CD4-positive, CD25-positive, alpha-beta regulatory T cell (primary cell): Measurements from ENCODE around the gene SFXN4. TPM values are rescaled to one million over a fixed set of nuclear protein-coding genes. Genes with fewer than 3 reads are reported as not detected.

Experiments used
- ATAC-seq, 2 donors: fragments of 150-1000 bp; cut with Tn5 transposase; one replicate each; pipeline ENCODE4 v1.10.0; 2021; ENCODE audit warnings: low read depth in 2 of 2, moderate number of reproducible peaks in 2 of 2, moderate library complexity in 1 of 2
- DNase-seq, 3 donors: peaks; one replicate each; pipeline versions ENCODE4 v3.0.0 to v3.0.0-alpha.2; 2012 to 2022; ENCODE audit warnings: mixed read lengths in 1 of 3
- H3K27ac ChIP-seq: one replicate; pipeline ENCODE4 v1.7.0; 2013; ENCODE audit warnings: mild to moderate bottlenecking, low read length; ENCODE audit not compliant: insufficient read depth, poor library complexity, severe bottlenecking
- H3K27me3 ChIP-seq: one replicate; pipeline ENCODE4 v1.7.0; 2013; ENCODE audit warnings: low read length; ENCODE audit not compliant: control insufficient read depth, insufficient read depth
- H3K36me3 ChIP-seq: one replicate; pipeline ENCODE4 v1.7.0; 2013; ENCODE audit warnings: mild to moderate bottlenecking, low read length, moderate library complexity; ENCODE audit not compliant: control insufficient read depth, insufficient read depth
- H3K4me1 ChIP-seq: 2 replicates; pipeline ENCODE4 v1.7.0; 2013; ENCODE audit warnings: mild to moderate bottlenecking, low read length; ENCODE audit not compliant: insufficient read depth, control insufficient read depth, poor library complexity, severe bottlenecking
- H3K4me3 ChIP-seq: one replicate; pipeline ENCODE4 v1.7.0; 2013; ENCODE audit warnings: low read depth, mild to moderate bottlenecking, low read length, moderate library complexity
- H3K9me3 ChIP-seq, 2 experiments: 1 replicate in 1 of 2; 2 replicates in 1 of 2; pipeline ENCODE4 v1.7.0; 2013; ENCODE audit warnings: low read length in 2 of 2, mild to moderate bottlenecking in 1 of 2, moderate library complexity in 1 of 2; ENCODE audit not compliant: control insufficient read depth in 2 of 2
- H3K27ac Mint-ChIP-seq, 3 donors: one replicate each; pipeline ENCODE4 v1.8.0; 2020 to 2022; ENCODE audit warnings: mild to moderate bottlenecking in 3 of 3, mixed read lengths in 3 of 3, moderate library complexity in 2 of 3
- H3K27me3 Mint-ChIP-seq: one replicate; pipeline ENCODE4 v1.8.0; 2022; ENCODE audit warnings: mild to moderate bottlenecking, mixed read lengths
- H3K36me3 Mint-ChIP-seq: one replicate; pipeline ENCODE4 v1.8.0; 2020; ENCODE audit warnings: mixed read lengths
- H3K4me1 Mint-ChIP-seq, 4 donors: one replicate each; pipeline ENCODE4 v1.8.0; 2020 to 2022; ENCODE audit warnings: mixed read lengths in 4 of 4, mild to moderate bottlenecking in 1 of 4
- H3K4me3 Mint-ChIP-seq, 4 donors: one replicate each; pipeline ENCODE4 v1.8.0; 2020 to 2022; ENCODE audit warnings: mild to moderate bottlenecking in 4 of 4, mixed read lengths in 4 of 4, moderate library complexity in 3 of 4
- H3K9me3 Mint-ChIP-seq, 7 donors: one replicate each; pipeline ENCODE4 v1.8.0; 2020 to 2022; ENCODE audit warnings: mixed read lengths in 7 of 7, mild to moderate bottlenecking in 3 of 7, moderate library complexity in 2 of 7
- polyA plus RNA-seq, 4 donors: library from polyadenylated mRNA; unstranded; fragments of 300-500 nt; fragmentation: Illumina TruSeq; gene quantifications; one replicate each; pipeline ENCODE4 v1.2.3, GENCODE V29; 2021
- total RNA-seq: library from RNA; stranded (reverse); gene quantifications from one replicate; pipeline ENCODE4 v1.2.3, GENCODE V29; 2022

Gene SFXN4
- total and polyA plus RNA-seq, 5 donors from 2014 or later = 10.7 to 23.7 (median 15.1) TPM

DNA sequence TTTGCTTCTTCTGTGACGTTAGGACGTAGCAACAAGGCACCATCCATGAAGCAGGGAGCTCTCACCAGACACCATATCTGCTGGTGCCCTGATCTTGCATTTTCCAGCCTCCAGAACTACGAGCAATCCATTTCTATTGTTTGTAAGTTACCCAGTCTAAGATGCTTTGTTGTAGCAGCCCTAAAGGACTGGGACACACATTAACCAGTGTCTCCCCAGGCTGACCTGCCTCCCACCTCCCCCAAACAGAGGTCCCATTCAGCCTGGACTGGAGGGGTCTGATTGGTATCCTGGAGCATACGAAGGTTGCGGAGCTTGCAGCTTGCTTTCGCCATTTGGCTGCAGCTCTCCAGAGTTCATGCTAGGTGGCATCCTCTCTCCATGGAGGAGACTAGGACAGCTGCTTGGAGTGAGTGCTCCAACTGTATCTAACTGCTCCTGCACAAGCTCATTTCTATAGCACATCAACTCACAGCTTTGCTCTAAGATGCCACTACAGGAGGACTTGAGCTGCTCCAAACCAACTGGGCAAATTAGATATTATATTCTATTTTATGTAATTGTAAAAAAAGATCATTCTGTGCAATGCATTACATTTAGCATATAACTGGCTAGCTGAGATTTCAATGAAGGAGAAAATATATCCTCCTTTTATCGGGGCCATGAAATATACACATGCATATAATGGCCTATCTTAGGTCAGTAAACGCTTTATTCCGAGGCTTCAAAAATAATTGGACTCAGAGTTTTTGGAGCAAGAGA is 33.9 kb upstream of the SFXN4 start:
- Mint-ChIP-seq H3K27ac (peak overlapping the region in 2 of 3 donors; percentile 42 to 78), H3K9me3 (peaks cover 0 to 1% (median 0%) of the 10 kb centered on the region in 7 donors), H3K27me3 (no peaks in the 10 kb centered on the region), H3K36me3 (no peaks in the 10 kb centered on the region), H3K4me1 (peaks cover 0 to 6% (median 0%) of the 10 kb centered on the region in 4 donors), H3K4me3 (no peak overlapping the region)
- H3K9me3 ChIP-seq = no peaks in the 10 kb centered on the region
- ATAC-seq = peak; percentile 72 to 74
- no peaks in the 10 kb centered on the region for H3K27me3 ChIP-seq
- DNase-seq = peak; percentile 15 to 76 (median 46)
- no peaks in the 10 kb centered on the region for H3K36me3 ChIP-seq
- H3K4me3 ChIP-seq = no peak overlapping the region
- no peaks in the 10 kb centered on the region for H3K4me1 ChIP-seq
- H3K27ac ChIP-seq = no peak overlapping the region

DNA sequence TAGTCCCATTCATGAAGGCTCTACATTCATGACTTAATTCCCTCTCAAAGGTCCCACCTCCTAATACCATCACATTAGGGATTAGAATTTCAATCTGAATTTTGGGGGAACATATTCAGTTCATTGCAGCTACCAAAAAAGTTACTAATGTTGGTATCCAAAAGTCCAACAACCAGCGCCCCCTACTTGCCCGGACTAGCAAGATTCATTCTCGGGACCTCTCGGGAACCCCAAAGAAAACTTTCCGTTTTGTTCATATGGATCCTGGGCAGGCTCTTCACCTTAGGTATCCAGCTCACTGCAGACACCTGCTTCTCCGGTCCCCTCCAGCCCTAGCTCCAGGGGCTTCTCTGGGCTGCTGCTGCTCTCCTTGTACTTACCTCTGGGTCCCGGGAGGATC is 32.9 kb upstream of the SFXN4 start:
- Histone ChIP-seq H3K9me3 (no peaks in the 10 kb centered on the region), H3K27me3 (no peaks in the 10 kb centered on the region), H3K4me3 (no peak overlapping the region), H3K4me1 (no peaks in the 10 kb centered on the region), H3K36me3 (no peaks in the 10 kb centered on the region), H3K27ac (no peak overlapping the region)
- no peaks in the 10 kb centered on the region for H3K27me3 Mint-ChIP-seq
- H3K9me3 Mint-ChIP-seq = peaks cover 0 to 1% (median 0%) of the 10 kb centered on the region in 7 donors
- peak overlapping the region in 1 of 4 donors; percentile 35 for H3K4me3 Mint-ChIP-seq
- DNase-seq (peak in 1 of 3 donors; percentile 32), ATAC-seq (no peak)
- H3K36me3 Mint-ChIP-seq = no peaks in the 10 kb centered on the region
- H3K4me1 Mint-ChIP-seq = peaks cover 0 to 6% (median 0%) of the 10 kb centered on the region in 4 donors
- H3K27ac Mint-ChIP-seq = peak overlapping the region in 2 of 3 donors; percentile 53 to 58

DNA sequence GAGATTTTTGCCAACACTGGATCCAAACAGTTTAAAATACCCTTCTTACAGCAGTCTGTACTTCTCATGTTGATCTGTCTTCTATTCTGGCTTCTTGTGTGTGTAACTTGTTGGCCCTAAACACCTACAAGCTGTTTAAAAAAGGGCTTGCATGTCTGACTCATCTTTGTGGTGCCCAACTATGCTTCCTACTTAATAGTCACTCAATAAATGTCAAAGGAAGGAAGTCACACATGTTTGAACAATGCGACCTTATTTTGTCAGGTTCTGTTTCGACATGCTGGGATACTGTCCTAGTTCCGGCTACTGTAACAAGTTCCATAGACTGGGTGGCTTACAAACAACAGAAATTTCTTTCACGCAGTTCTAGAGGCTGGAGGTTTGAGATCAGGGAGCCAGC is 32.4 kb upstream of the SFXN4 start:
- H3K9me3 ChIP-seq = no peaks in the 10 kb centered on the region
- H3K27ac ChIP-seq = no peak overlapping the region
- Mint-ChIP-seq H3K36me3 (no peaks in the 10 kb centered on the region), H3K9me3 (peaks cover 0 to 1% (median 0%) of the 10 kb centered on the region in 7 donors), H3K27ac (peak overlapping the region; percentile 53 to 60 (median 58)), H3K27me3 (no peaks in the 10 kb centered on the region), H3K4me1 (peaks cover 0 to 6% (median 0%) of the 10 kb centered on the region in 4 donors), H3K4me3 (no peak overlapping the region)
- no peaks in the 10 kb centered on the region for H3K27me3 ChIP-seq
- H3K36me3 ChIP-seq = no peaks in the 10 kb centered on the region
- ATAC-seq = peak; percentile 49 to 61
- peak in 1 of 3 donors; percentile 61 for DNase-seq
- no peak overlapping the region for H3K4me3 ChIP-seq
- H3K4me1 ChIP-seq = no peaks in the 10 kb centered on the region

DNA sequence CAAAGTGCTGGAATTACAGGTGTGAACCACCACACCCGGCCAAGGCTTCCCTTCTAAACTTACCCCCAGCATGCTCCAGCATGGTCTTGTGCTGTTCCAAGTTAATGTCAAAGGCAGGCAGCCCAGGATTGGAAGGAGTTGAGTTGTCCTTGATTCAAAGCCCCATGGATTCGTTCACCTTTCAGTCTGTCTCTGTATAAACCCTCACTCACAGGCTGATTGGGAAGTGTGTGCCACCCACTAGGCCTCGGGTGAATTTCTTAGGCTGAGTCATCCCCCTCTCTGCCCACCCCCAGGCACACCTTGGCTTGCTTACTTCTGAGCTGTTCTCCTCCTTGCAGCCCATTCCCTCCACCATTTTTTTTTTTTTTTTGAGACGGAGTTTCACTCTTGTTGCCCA is 26.4 kb upstream of the SFXN4 start:
- Histone ChIP-seq H3K9me3 (no peaks in the 10 kb centered on the region), H3K27ac (no peak overlapping the region), H3K4me3 (no peak overlapping the region), H3K27me3 (no peaks in the 10 kb centered on the region), H3K4me1 (peaks cover 6% of the 10 kb centered on the region), H3K36me3 (no peaks in the 10 kb centered on the region)
- no peak for ATAC-seq
- Mint-ChIP-seq H3K4me1 (peaks cover 4 to 11% (median 7%) of the 10 kb centered on the region in 4 donors), H3K27ac (peak overlapping the region in 1 of 3 donors; percentile 46), H3K27me3 (no peaks in the 10 kb centered on the region), H3K9me3 (no peaks in the 10 kb centered on the region), H3K4me3 (no peak overlapping the region), H3K36me3 (no peaks in the 10 kb centered on the region)
- DNase-seq = no peak

DNA sequence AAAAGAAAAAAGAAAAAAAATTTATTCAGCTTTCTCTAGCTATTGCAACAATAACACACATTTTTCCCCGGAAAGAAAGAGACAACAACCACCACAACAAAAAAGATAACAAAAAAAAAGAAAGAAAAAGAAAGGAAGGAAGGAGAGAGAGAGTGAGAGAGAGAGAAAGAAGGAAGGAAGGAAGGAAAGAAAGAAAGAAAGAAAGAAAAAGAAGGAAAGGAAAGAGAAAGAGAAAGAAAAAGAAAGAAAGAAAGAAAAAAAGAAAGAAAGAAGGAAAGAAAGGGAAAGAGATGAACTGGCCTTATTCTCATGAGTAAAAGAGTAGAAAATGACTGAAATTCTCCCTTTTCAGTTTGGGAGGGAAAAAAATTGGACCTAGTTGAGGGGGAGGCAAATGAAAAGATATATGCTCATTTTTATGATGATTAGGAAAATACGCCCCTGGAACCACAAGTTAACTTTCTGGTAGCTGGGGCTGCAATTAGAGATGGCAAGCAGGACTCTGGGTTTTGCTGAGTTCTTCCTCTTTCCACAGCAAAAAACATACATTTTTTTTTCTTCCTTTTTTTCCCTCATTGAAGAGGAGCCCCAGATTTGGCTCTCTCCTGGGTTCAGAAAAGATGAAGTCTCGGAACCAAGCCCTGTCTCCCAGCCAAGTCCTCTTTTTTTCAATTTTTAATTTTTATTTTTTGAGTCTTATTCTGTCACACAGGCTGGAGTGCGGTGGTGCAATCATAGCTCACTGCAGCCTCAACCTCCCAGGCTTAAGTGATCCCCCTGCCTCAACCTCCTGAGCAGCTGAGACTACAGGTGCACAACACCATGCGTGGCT is 25.7 kb upstream of the SFXN4 start:
- no peaks in the 10 kb centered on the region for H3K36me3 Mint-ChIP-seq
- peaks cover 4 to 11% (median 7%) of the 10 kb centered on the region in 4 donors for H3K4me1 Mint-ChIP-seq
- H3K4me1 ChIP-seq = peaks cover 6% of the 10 kb centered on the region
- no peaks in the 10 kb centered on the region for H3K9me3 ChIP-seq
- no peaks in the 10 kb centered on the region for H3K27me3 ChIP-seq
- ATAC-seq (no peak), DNase-seq (no peak)
- H3K27ac ChIP-seq = no peak overlapping the region
- no peak overlapping the region for H3K4me3 Mint-ChIP-seq
- H3K36me3 ChIP-seq = no peaks in the 10 kb centered on the region
- H3K27me3 Mint-ChIP-seq = no peaks in the 10 kb centered on the region
- H3K4me3 ChIP-seq = no peak overlapping the region
- H3K27ac Mint-ChIP-seq = peak overlapping the region in 1 of 3 donors; percentile 35
- H3K9me3 Mint-ChIP-seq = no peaks in the 10 kb centered on the region

DNA sequence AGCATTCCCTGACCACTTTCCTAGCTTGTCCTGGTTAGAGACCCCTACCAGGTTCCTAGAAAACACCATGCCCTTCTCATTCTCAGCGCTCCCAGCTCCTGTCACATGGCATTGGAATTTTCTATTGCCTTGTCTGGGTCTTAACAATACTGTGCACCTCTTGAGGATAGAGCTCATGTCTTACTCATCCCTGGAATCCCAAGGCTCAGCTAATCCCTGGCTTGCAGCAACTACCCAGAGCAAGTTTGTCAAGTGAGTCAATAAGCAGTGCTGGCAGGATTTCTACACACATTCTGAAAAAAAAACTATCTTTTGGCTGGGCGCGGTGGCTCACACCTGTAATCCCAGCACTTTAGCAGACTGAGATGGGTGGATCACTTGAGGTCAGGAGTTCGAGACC is 24.8 kb upstream of the SFXN4 start:
- Mint-ChIP-seq H3K4me1 (peaks cover 4 to 11% (median 7%) of the 10 kb centered on the region in 4 donors), H3K36me3 (no peaks in the 10 kb centered on the region), H3K27me3 (no peaks in the 10 kb centered on the region), H3K4me3 (no peak overlapping the region), H3K9me3 (no peaks in the 10 kb centered on the region), H3K27ac (no peak overlapping the region)
- Histone ChIP-seq H3K27ac (no peak overlapping the region), H3K27me3 (no peaks in the 10 kb centered on the region), H3K4me1 (peaks cover 6% of the 10 kb centered on the region), H3K9me3 (no peaks in the 10 kb centered on the region), H3K36me3 (no peaks in the 10 kb centered on the region), H3K4me3 (no peak overlapping the region)
- no peak for DNase-seq
- no peak for ATAC-seq

DNA sequence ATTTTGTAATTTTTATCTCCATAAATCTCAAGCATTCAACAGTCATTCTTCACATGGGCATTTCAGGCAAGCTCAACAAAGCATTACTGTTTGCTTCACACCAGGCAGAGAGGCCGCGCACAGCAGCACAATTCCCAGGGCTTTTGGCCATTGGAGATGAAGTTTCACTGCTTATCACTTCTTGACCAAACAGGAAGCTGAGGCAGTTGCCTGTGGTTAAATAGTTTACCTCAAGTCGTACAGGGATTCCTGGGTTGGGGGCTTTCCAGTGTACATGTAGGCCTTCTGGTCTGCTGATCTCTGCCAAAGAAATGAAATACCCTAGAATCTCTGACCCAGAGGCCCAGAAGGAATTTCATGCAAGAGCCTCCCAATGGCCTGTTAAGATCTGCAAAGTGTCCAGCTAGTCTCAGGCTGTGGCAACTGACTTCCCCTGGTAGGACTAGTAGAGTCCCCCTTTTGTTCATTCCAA is 24.3 kb upstream of the SFXN4 start:
- Histone ChIP-seq H3K27ac (no peak overlapping the region), H3K27me3 (no peaks in the 10 kb centered on the region), H3K9me3 (no peaks in the 10 kb centered on the region), H3K36me3 (no peaks in the 10 kb centered on the region), H3K4me1 (peaks cover 6% of the 10 kb centered on the region), H3K4me3 (no peak overlapping the region)
- no peaks in the 10 kb centered on the region for H3K9me3 Mint-ChIP-seq
- no peak overlapping the region for H3K27ac Mint-ChIP-seq
- no peak overlapping the region for H3K4me3 Mint-ChIP-seq
- H3K27me3 Mint-ChIP-seq = no peaks in the 10 kb centered on the region
- DNase-seq (no peak), ATAC-seq (no peak)
- H3K4me1 Mint-ChIP-seq = peaks cover 4 to 11% (median 7%) of the 10 kb centered on the region in 4 donors
- H3K36me3 Mint-ChIP-seq = no peaks in the 10 kb centered on the region
